HG03039 (cell line): ENCODE measurements around the gene ARHGEF40.

Source experiments
- ATAC-seq: cut with Tn5 transposase; IDR thresholded peaks from one replicate; pipeline ENCODE4 v1.9.1; 2021; ENCODE audit warnings: mild to moderate bottlenecking, moderate library complexity; ENCODE audit not compliant: unreplicated experiment

Gene ARHGEF40

GRCh38 chr14:21058903-21059302 is 11.2 kb upstream of the ARHGEF40 start:
- no peak for ATAC-seq

GRCh38 chr14:21059842-21060613 is 10.1 kb upstream of the ARHGEF40 start:
- no peak for ATAC-seq

GRCh38 chr14:21060614-21061346 is 9.3 kb upstream of the ARHGEF40 start:
- ATAC-seq: no peak

GRCh38 chr14:21061347-21061668 is 8.8 kb upstream of the ARHGEF40 start:
- ATAC-seq: no peak

GRCh38 chr14:21063479-21063878 is 6.6 kb upstream of the ARHGEF40 start:
- no peak for ATAC-seq

GRCh38 chr14:21066882-21067502 is 3.1 kb upstream of the ARHGEF40 start:
- ATAC-seq: no peak

GRCh38 chr14:21068521-21069387 is 1.4 kb upstream of the ARHGEF40 start:
- ATAC-seq: no peak

GRCh38 chr14:21069388-21070082 is 569 bp upstream of the ARHGEF40 start:
- ATAC-seq: no peak

GRCh38 chr14:21070610-21071224 is 613 bp downstream of the ARHGEF40 start:
- peak; percentile 8 for ATAC-seq

GRCh38 chr14:21071225-21072030 is 1.3 kb downstream of the ARHGEF40 start:
- peak; percentile 57 for ATAC-seq

- ATAC-seq: no peak
These were observed 1.9 kb downstream of the ARHGEF40 start for GRCh38 chr14:21072031-21072473.

- no peak for ATAC-seq
These were observed 2.8 kb downstream of the ARHGEF40 start for GRCh38 chr14:21072781-21073339.

- no peak for ATAC-seq
These were observed 3.8 kb downstream of the ARHGEF40 start for GRCh38 chr14:21073921-21074320.

GRCh38 chr14:21074398-21075272 is 4.5 kb downstream of the ARHGEF40 start:
- ATAC-seq: no peak

- ATAC-seq: no peak
These were observed 5.8 kb downstream of the ARHGEF40 start for GRCh38 chr14:21075719-21076437.

GRCh38 chr14:21077672-21078071 is 7.6 kb downstream of the ARHGEF40 start:
- ATAC-seq: no peak

GRCh38 chr14:21078287-21078686 is 8.2 kb downstream of the ARHGEF40 start:
- ATAC-seq: no peak
